OCI-LY1 (cell line): Measurements from ENCODE around the gene ARMH2.

Experiments
- EZH2 ChIP-seq: fragments of 200-600 bp; sonication (generic), shearing (Covaris generic); IDR thresholded peaks from 2 replicates; pipeline ENCODE4 v1.8.0; 2017; ENCODE audit warnings: borderline replicate concordance, mixed run types, mild to moderate bottlenecking, antibody characterized with exemption, low read length, moderate library complexity, mixed read lengths
- TF ChIP-seq, protein P1 (sequence below): fragments of 200-600 bp; sonication (generic), shearing (Covaris generic); IDR thresholded peaks from 2 replicates; pipeline ENCODE4 v1.5.1; 2017; ENCODE audit warnings: mild to moderate bottlenecking, antibody characterized with exemption, low read length, moderate library complexity, mixed read lengths

DNA sequence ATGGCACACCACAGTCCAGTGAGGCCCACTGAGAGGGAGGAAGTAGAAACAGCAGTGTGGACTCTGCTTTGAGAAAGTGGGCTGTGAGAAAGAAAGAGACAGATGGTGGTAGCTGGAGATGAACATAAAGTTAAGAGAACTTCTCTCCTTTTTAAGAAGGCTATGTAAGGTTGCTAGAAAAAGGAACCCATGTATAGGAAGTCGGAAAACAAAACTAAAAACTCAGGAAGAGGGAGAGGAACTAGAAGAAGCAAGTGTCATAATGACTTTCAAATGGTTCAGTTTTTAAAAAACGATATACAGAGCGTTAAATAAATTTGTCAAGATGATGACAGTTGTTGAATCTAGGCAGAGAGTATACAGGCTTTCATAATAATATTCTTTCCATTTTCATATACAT, 49.4 kb downstream of the ARMH2 start:
- no peak for TF ChIP-seq EZH2
- TF ChIP-seq, protein P1, sequence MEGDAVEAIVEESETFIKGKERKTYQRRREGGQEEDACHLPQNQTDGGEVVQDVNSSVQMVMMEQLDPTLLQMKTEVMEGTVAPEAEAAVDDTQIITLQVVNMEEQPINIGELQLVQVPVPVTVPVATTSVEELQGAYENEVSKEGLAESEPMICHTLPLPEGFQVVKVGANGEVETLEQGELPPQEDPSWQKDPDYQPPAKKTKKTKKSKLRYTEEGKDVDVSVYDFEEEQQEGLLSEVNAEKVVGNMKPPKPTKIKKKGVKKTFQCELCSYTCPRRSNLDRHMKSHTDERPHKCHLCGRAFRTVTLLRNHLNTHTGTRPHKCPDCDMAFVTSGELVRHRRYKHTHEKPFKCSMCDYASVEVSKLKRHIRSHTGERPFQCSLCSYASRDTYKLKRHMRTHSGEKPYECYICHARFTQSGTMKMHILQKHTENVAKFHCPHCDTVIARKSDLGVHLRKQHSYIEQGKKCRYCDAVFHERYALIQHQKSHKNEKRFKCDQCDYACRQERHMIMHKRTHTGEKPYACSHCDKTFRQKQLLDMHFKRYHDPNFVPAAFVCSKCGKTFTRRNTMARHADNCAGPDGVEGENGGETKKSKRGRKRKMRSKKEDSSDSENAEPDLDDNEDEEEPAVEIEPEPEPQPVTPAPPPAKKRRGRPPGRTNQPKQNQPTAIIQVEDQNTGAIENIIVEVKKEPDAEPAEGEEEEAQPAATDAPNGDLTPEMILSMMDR = no peak
